Esophagus muscularis mucosa (tissue), 4 donors: ENCODE results near the gene WDR19. TPM values are rescaled to one million over a fixed set of nuclear protein-coding genes. Genes with fewer than 3 reads are reported as not detected.

ENCODE experiments used
- DNase-seq: peaks from one replicate; pipeline ENCODE4 v3.0.0-alpha.2; 2017; ENCODE audit errors: extremely low spot score
- H3K27ac ChIP-seq, 4 donors: fragments of 200-600 bp; sonication (generic); replicated peaks in 1 of 4; 1 replicate in 3 of 4; 2 replicates in 1 of 4; pipeline ENCODE4 v1.5.1; 2016 to 2019; ENCODE audit warnings: mild to moderate bottlenecking in 1 of 4
- H3K27me3 ChIP-seq, 4 donors: fragments of 200-600 bp; sonication (generic); one replicate each; pipeline versions ENCODE4 v1.5.1 to v1.6.0; 2016 to 2019
- H3K36me3 ChIP-seq, 4 donors: fragments of 200-600 bp; sonication (generic); one replicate each; pipeline ENCODE4 v1.5.1; 2016 to 2019
- H3K4me1 ChIP-seq, 4 donors: fragments of 200-600 bp; sonication (generic); one replicate each; pipeline ENCODE4 v1.5.1; 2016 to 2019
- H3K4me3 ChIP-seq, 4 donors: fragments of 200-600 bp; sonication (generic); 1 replicate in 2 of 4; 2 replicates in 2 of 4; pipeline ENCODE4 v1.5.1; 2016 to 2019; ENCODE audit warnings: mild to moderate bottlenecking in 4 of 4, moderate library complexity in 1 of 4
- H3K9me3 ChIP-seq, 4 donors: fragments of 200-600 bp; sonication (generic); 1 replicate in 3 of 4; 2 replicates in 1 of 4; pipeline ENCODE4 v1.5.1; 2016 to 2019
- CTCF ChIP-seq, 3 experiments: fragments of 200-600 bp in 2 of 3; fragments of 450-650 bp in 1 of 3; sonication (generic) in 2 of 3; IDR thresholded peaks; one replicate each; pipeline ENCODE4 v1.5.1; 2017 to 2019; ENCODE audit warnings: antibody characterized with exemption in 3 of 3, mild to moderate bottlenecking in 2 of 3, moderate library complexity in 1 of 3
- EP300 ChIP-seq: sonication (generic); formaldehyde crosslinking; IDR thresholded peaks from one replicate; pipeline ENCODE4 v1.6.1; 2017; ENCODE audit warnings: antibody characterized with exemption
- POLR2A ChIP-seq: fragments of 450-650 bp; IDR thresholded peaks from one replicate; pipeline ENCODE4 v1.6.1; 2017; ENCODE audit warnings: antibody characterized with exemption, moderate library complexity, mild to moderate bottlenecking, low read depth
- POLR2AphosphoS5 ChIP-seq, 2 donors: sonication (generic); formaldehyde crosslinking; IDR thresholded peaks; one replicate each; pipeline ENCODE4 v1.6.1; 2017; ENCODE audit warnings: antibody characterized with exemption in 2 of 2
- WGBS: methylation state at CpG from one replicate; pipeline ENCODE4 v1.1.5; 2018; 5-methylcytosine and 5-hydroxymethylcytosine counted together
- intact Hi-C: fragments of 100-400 bp; cut with DNase I; formaldehyde crosslinking; loops from one replicate; pipeline ENCODE4 v1.15.1; 2023
- total RNA-seq, 4 donors: library from RNA; depleted of rRNA; stranded (reverse); fragments of >200 nt; gene quantifications; one replicate each; pipeline versions ENCODE4 v1.1.0 to v1.2.1, GENCODE V29; 2016

WDR19 gene
- total RNA-seq, 4 donors from 2014 or later = 22.1 to 32.4 (median 26.0) TPM

- over 99% methylated on average over 3 of the region's 3 CpGs for WGBS
- TF ChIP-seq EP300 (no peak), CTCF (IDR thresholded peaks at IDR 0.05) (no peak), POLR2AphosphoS5 (IDR thresholded peaks at IDR 0.05) (no peak), POLR2A (no peak)
- Histone ChIP-seq H3K27me3 (no peaks in the 10 kb centered on the region), H3K36me3 (peaks cover 28 to 83% (median 43%) of the 10 kb centered on the region in 4 donors), H3K9me3 (no peaks in the 10 kb centered on the region), H3K4me3 (no peak overlapping the region), H3K4me1 (no peaks in the 10 kb centered on the region), H3K27ac (no peak overlapping the region)
- no peak for DNase-seq
- intact Hi-C loops = no loop called here
Measured at GRCh38 chr4:39201963-39202362, 19.6 kb downstream of the WDR19 start.

- no peak overlapping the region for H3K27ac ChIP-seq
- TF ChIP-seq POLR2AphosphoS5 (IDR thresholded peaks at IDR 0.05) (no peak), CTCF (IDR thresholded peaks at IDR 0.05) (no peak), EP300 (no peak), POLR2A (no peak)
Measured at GRCh38 chr4:39204543-39204942, 22.2 kb downstream of the WDR19 start.

GRCh38 chr4:39205000-39205399 is 22.7 kb downstream of the WDR19 start:
- no peak for DNase-seq
- Histone ChIP-seq H3K4me1 (no peaks in the 10 kb centered on the region), H3K9me3 (no peaks in the 10 kb centered on the region), H3K27me3 (no peaks in the 10 kb centered on the region), H3K4me3 (no peak overlapping the region), H3K27ac (no peak overlapping the region), H3K36me3 (peaks cover 26 to 81% (median 44%) of the 10 kb centered on the region in 4 donors)
- 79% methylated on average over 1 of the region's 1 CpG for WGBS
- intact Hi-C loops = no loop called here
- TF ChIP-seq CTCF (IDR thresholded peaks at IDR 0.05) (no peak), POLR2AphosphoS5 (IDR thresholded peaks at IDR 0.05) (no peak), EP300 (no peak), POLR2A (no peak)

More at GRCh38 chr4:39204543-39204942, 22.2 kb downstream of the WDR19 start:
- peaks cover 28 to 83% (median 43%) of the 10 kb centered on the region in 4 donors for H3K36me3 ChIP-seq
- DNase-seq = no peak
- no peaks in the 10 kb centered on the region for H3K9me3 ChIP-seq
- no peaks in the 10 kb centered on the region for H3K4me1 ChIP-seq
- intact Hi-C loops = no loop called here
- no peak overlapping the region for H3K4me3 ChIP-seq
- no peaks in the 10 kb centered on the region for H3K27me3 ChIP-seq

GRCh38 chr4:39205476-39205875 is 23.1 kb downstream of the WDR19 start:
- Histone ChIP-seq H3K27ac (no peak overlapping the region), H3K9me3 (no peaks in the 10 kb centered on the region), H3K36me3 (peaks cover 21 to 77% (median 43%) of the 10 kb centered on the region in 4 donors), H3K27me3 (no peaks in the 10 kb centered on the region), H3K4me3 (no peak overlapping the region), H3K4me1 (no peaks in the 10 kb centered on the region)
- intact Hi-C loops = no loop called here
- no peak for TF ChIP-seq EP300
- no peak for TF ChIP-seq CTCF (IDR thresholded peaks at IDR 0.05)
- TF ChIP-seq POLR2A = no peak
- TF ChIP-seq POLR2AphosphoS5 (IDR thresholded peaks at IDR 0.05) = no peak
- no peak for DNase-seq
- 89% methylated on average over 3 of the region's 3 CpGs for WGBS

- H3K4me1 ChIP-seq = no peaks in the 10 kb centered on the region
- intact Hi-C loops = no loop called here
- WGBS = 81% methylated on average over 2 of the region's 2 CpGs
- H3K9me3 ChIP-seq = no peaks in the 10 kb centered on the region
- DNase-seq = no peak
- H3K27ac ChIP-seq = no peak overlapping the region
- H3K4me3 ChIP-seq = no peak overlapping the region
- TF ChIP-seq EP300 (no peak), CTCF (IDR thresholded peaks at IDR 0.05) (no peak), POLR2A (no peak), POLR2AphosphoS5 (IDR thresholded peaks at IDR 0.05) (no peak)
- peaks cover 6 to 70% (median 10%) of the 10 kb centered on the region in 4 donors for H3K36me3 ChIP-seq
- no peaks in the 10 kb centered on the region for H3K27me3 ChIP-seq
Measured at GRCh38 chr4:39227906-39228305, 45.6 kb downstream of the WDR19 start.
